Activated naive CD4-positive, alpha-beta T cell treated with anti-CD3 and anti-CD28 coated beads for 36 hours (primary cell): Measurements from ENCODE around the gene EMX1. TPM values are rescaled to one million over a fixed set of nuclear protein-coding genes. Genes with fewer than 3 reads are reported as not detected.

ENCODE experiments used
- CTCF ChIA-PET: fragments of 350-600 bp; sonication (Branson Sonifier 250); formaldehyde crosslinking; loops from one replicate; lab custom pipeline; 2021; ENCODE audit warnings: antibody characterized with exemption; lab: Charles Lee
- DNase-seq: peaks from one replicate; pipeline ENCODE4 v3.0.0-alpha.2; 2020
- H3K27ac Mint-ChIP-seq: one replicate; pipeline ENCODE4 v1.8.0; 2021; ENCODE audit warnings: mild to moderate bottlenecking, mixed read lengths
- H3K27me3 Mint-ChIP-seq: one replicate; pipeline ENCODE4 v1.8.0; 2021; ENCODE audit warnings: low read depth, mixed read lengths
- H3K36me3 Mint-ChIP-seq: one replicate; pipeline ENCODE4 v1.8.0; 2021; ENCODE audit warnings: low read depth, mixed read lengths
- H3K4me1 Mint-ChIP-seq: one replicate; pipeline ENCODE4 v1.8.0; 2021; ENCODE audit warnings: low read depth, mixed read lengths
- H3K4me3 Mint-ChIP-seq: one replicate; pipeline ENCODE4 v1.8.0; 2021; ENCODE audit warnings: mild to moderate bottlenecking, moderate library complexity, mixed read lengths
- H3K9me3 Mint-ChIP-seq: one replicate; pipeline ENCODE4 v1.8.0; 2021; ENCODE audit warnings: mixed read lengths
- intact Hi-C: fragments of 100-400 bp; cut with micrococcal nuclease; formaldehyde crosslinking; loops from one replicate; pipeline ENCODE4 v1.15.1; 2023
- total RNA-seq, 2 experiments: library from RNA; stranded (reverse); gene quantifications; one replicate each; pipeline ENCODE4 v1.2.3, GENCODE V29; 2021

EMX1 gene
- total RNA-seq, 2 experiments from 2014 or later, result not detected

DNA sequence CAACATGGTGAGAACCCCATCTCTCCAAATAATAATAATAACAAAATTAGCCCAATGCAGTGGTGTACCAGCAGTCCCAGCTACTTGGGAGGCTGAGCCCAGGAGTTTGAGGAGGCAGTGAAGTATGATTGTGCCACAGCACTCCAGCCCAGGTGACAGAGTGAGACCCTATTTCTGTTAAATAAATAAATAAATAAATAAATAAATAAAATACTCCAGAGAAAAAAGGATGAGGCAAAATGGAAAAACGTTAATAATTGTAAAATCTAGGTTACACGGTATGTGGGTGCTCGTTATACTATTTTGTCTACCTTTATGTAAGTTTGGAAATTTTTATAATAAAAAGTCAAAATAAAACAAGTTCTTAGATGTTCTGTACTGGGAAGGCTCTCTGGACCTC is 8.6 kb upstream of the EMX1 start:
- Mint-ChIP-seq H3K4me1 (no peaks in the 10 kb centered on the region), H3K36me3 (no peaks in the 10 kb centered on the region), H3K4me3 (no peak overlapping the region), H3K27ac (no peak overlapping the region), H3K9me3 (no peaks in the 10 kb centered on the region), H3K27me3 (peaks cover 44% of the 10 kb centered on the region)
- no peak for DNase-seq
- CTCF ChIA-PET, result no interaction called here
- intact Hi-C loops, result no loop called here

DNA sequence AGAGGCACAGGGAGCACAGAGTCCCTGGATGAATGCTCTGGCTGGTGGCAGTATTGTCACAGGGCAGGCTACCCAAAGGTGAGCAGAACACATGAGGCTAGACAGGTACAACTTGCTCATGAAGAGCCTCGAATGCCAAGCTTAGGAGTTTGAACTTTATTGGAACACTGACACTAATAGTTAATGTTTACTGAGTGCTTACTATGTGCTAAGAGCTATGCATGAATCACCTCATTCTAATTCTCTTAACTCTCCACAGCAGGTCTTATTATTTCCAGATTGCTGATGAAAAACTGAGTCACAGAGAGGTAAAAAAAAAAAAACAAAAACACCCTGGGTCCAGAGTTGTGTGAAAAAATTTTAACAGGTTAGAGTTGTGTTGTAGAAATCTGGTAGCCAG is 6.1 kb upstream of the EMX1 start:
- Mint-ChIP-seq H3K27me3 (peaks cover 58% of the 10 kb centered on the region), H3K9me3 (no peaks in the 10 kb centered on the region), H3K4me3 (no peak overlapping the region), H3K36me3 (no peaks in the 10 kb centered on the region), H3K4me1 (peaks cover 10% of the 10 kb centered on the region), H3K27ac (no peak overlapping the region)
- intact Hi-C loops, result no loop called here
- CTCF ChIA-PET, result interaction anchor here (0.6 to 1.6 kb wide), 2 partner anchors 18 to 95 kb away, joined by 3 to 6 read pairs; no protein-coding TSS in a partner anchor
- no peak for DNase-seq

DNA sequence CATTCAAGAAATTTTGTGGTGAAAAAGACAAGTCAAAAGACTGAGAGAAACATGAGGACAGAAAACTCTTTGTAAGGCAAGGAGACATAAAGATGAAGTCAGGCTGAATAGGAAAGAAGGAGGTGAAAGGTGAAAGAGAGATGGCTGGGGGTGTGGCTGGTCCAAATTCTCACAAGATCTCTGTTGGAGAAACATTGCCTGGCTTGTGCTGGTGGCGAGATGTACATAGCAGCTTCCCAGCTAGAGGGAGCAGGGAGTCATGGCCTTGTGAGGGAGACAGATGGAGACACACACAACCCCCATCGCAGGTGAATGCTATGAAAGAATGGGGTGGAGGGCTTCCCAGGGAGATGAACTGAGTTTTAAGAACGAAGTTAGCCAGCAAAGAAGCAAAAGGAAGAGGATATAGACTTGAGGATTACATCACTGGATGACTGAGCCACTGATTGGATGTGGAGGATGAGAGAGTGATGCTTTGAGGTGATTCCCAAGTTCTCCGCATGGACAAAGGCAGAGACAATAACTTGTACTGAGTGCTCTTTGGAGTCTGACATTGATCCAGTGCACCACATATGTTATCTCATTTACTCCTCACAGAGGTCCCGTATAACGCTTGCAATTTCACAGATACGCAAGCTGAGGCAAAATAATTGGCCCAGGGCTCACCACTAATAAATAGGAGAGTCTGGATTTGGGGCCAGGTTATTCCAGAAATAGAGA is 3.7 kb upstream of the EMX1 start:
- CTCF ChIA-PET, result no interaction called here
- Mint-ChIP-seq H3K9me3 (no peaks in the 10 kb centered on the region), H3K36me3 (no peaks in the 10 kb centered on the region), H3K27ac (no peak overlapping the region), H3K4me3 (no peak overlapping the region), H3K27me3 (peaks cover 65% of the 10 kb centered on the region), H3K4me1 (peaks cover 20% of the 10 kb centered on the region)
- intact Hi-C loops, result loop anchor here (2.0 kb wide), 1 partner anchor 13 kb away; no protein-coding TSS in a partner anchor
- no peak for DNase-seq

DNA sequence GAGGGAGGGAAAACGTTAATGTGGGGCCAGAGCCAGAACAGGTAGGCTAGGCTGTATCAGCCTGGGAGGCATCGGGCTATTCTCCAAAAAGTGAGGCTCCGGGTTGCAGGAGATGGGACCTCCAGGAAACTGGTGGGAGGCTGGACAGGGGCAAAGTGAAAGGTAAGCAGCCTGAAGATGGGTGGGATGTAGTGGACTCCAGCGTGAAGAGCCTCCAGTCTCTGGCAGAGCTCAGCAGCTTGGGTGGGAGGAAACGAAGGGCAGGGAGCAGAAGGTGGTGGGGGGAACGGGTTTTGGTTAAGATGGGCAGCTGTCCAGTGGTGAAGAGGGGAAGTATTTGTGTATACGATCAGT is 3.1 kb upstream of the EMX1 start:
- DNase-seq, result no peak
- Mint-ChIP-seq H3K27ac (no peak overlapping the region), H3K4me1 (peaks cover 22% of the 10 kb centered on the region), H3K4me3 (no peak overlapping the region), H3K9me3 (no peaks in the 10 kb centered on the region), H3K36me3 (no peaks in the 10 kb centered on the region), H3K27me3 (peaks cover 66% of the 10 kb centered on the region)
- intact Hi-C loops, result no loop called here
- CTCF ChIA-PET, result no interaction called here

DNA sequence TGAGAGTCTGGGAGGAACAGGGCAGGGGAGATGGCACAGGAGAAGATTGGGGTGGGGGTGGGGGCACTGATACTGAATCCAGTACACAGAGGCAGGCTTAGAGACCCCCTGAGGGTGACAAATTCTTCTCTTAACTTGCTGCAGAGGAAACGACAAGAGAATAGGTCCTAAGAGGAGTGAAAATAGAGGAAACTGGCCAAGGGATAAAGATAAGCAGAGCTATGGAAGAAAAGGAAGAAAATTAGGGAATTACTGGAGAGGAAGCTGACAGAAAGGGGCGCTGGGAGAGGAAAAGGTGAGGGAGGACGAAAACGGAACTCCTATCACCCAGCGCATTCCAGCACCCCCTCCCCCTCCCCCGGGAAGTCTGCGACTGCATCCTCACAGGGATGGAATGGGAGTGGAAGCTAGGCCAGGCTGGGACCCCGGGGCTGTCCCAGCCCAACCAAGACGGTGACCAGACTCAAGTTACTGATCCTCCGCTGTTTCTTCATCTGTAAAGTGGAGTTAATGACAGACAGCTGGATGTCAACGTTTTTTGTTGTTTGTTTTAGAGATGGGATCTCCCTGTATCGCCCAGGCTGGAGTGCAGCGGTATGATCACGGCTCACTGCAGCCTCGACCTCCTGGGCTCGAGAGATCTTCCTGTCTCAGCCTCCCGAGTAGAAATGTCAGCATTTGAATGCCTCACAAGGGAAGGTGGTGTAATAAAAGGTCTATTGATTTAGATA is 2.6 kb upstream of the EMX1 start:
- Mint-ChIP-seq H3K27ac (no peak overlapping the region), H3K4me1 (peaks cover 28% of the 10 kb centered on the region), H3K4me3 (no peak overlapping the region), H3K36me3 (no peaks in the 10 kb centered on the region), H3K27me3 (peaks cover 67% of the 10 kb centered on the region), H3K9me3 (no peaks in the 10 kb centered on the region)
- no peak for DNase-seq
- intact Hi-C loops, result loop anchor here (5.0 kb wide), 1 partner anchor 767 kb away; the partner anchor contains the start of gene CYP26B1
- CTCF ChIA-PET, result interaction anchor here (0.7 to 1.4 kb wide), 3 partner anchors 22 to 262 kb away, joined by 3 to 4 read pairs (median 3); no protein-coding TSS in a partner anchor

DNA sequence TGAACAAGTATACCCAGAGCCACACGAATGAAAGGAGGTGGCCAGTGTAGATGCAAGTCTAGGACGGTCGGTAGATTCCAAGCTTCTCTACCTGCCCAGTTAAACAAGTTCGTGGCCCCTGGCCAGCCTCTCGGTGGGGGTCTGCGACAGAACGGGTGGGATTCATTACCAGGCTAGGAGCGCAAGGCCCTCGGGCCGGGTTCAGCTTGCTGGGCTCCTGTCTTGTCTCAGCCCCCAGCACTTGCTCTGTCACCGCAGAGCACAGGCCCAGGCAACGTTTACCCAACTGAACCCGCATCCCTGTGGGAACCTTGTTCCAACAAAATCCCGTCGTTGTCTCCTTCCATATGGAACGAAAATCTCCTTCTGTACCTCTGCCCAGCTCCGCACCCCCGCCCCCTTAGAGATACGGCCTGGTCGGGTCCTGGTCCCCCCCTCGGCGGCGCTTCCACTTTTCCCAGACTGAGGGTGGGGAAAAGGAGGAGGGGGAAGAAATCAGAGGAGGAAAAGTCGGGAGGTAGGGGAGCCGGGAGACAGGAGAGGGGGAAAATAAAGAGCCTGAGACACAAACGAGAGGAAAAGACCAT is 1.9 kb upstream of the EMX1 start:
- Mint-ChIP-seq H3K27me3 (peaks cover 65% of the 10 kb centered on the region), H3K27ac (no peak overlapping the region), H3K4me1 (peaks cover 28% of the 10 kb centered on the region), H3K9me3 (no peaks in the 10 kb centered on the region), H3K4me3 (no peak overlapping the region), H3K36me3 (no peaks in the 10 kb centered on the region)
- intact Hi-C loops, result loop anchor here (5.0 kb wide), 1 partner anchor 768 kb away; the partner anchor contains the start of gene CYP26B1
- CTCF ChIA-PET, result interaction anchor here (0.7 to 1.4 kb wide), 3 partner anchors 23 to 262 kb away, joined by 3 to 4 read pairs (median 3); no protein-coding TSS in a partner anchor
- no peak for DNase-seq

DNA sequence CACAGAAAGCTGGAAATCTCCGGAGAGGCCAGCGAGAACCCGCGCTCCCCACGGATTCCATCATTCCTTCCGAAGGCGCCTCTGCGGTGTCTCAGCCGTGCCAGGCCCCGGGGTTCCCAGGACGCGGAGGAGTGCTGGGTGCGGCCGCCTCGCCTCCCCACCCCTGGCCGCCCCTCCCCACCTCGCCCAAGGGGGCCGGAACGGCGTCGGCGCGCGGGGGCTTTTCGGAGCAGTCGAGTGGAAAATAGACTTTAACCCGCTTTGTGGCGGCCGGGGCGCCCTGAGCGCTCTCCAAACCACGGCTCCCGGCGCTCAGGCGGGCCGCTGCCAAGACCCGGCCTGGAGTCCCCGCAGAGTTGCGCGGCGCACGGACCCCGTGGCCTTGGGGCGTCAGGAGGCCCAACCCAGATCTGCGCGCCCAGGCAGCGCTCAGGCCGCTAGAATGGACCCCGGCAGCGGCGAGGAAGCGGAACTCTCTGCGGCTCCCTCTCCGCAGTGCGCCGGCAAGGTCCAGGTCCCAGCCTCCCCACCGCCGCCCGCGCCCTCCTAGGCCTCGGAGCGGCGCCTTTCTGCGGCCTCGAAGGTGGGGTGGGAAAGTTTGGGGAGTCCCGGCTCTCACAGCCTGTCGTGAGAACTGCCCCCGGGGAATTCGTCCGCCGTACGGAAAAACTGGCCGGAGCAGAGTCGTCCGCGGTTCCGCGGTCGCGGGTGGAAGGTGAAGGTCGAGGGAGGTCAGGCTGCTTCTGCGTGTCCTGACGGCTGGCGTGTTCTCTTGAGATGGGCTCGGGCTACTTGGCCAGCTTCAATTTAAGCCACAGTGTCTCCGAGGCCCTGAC is 1.2 kb upstream of the EMX1 start:
- Mint-ChIP-seq H3K4me3 (peak overlapping the region; percentile 71), H3K36me3 (no peaks in the 10 kb centered on the region), H3K27me3 (peaks cover 70% of the 10 kb centered on the region), H3K9me3 (no peaks in the 10 kb centered on the region), H3K4me1 (peaks cover 30% of the 10 kb centered on the region), H3K27ac (no peak overlapping the region)
- DNase-seq, result peak; percentile 53
- CTCF ChIA-PET, result interaction anchor here (1.0 to 1.4 kb wide), 6 partner anchors 10 to 69 kb away, joined by 3 to 8 read pairs (median 3); partner anchors contain the start of gene SPR
- intact Hi-C loops, result loop anchor here (2.0 to 5.0 kb wide), 3 partner anchors 51 to 769 kb away; partner anchors contain the start of gene CYP26B1

DNA sequence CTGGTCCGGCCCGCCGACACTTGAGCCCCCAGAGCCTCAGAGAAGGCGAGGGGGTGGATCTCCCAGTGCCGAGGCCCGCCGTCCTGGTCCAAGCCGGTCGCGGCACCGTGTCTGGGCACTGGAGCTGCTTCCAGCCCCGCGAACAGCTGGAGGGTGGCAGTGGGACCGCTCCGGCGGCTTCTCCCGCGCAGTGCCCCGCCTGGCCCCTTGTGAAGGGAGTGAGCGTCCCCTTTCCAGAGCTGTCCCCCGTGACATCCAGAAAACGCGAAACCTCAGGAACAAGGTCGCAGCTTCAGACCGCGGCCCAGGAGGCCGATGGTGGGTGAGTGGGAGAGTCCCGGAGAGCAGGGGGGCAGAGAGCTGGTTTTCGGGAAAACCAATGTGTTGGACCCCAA is 579 bp upstream of the EMX1 start:
- Mint-ChIP-seq H3K27me3 (peaks cover 71% of the 10 kb centered on the region), H3K4me3 (peak overlapping the region; percentile 71), H3K27ac (no peak overlapping the region), H3K4me1 (peaks cover 30% of the 10 kb centered on the region), H3K36me3 (no peaks in the 10 kb centered on the region), H3K9me3 (no peaks in the 10 kb centered on the region)
- intact Hi-C loops, result loop anchor here (1.0 to 5.0 kb wide), 6 partner anchors 9 to 769 kb away; partner anchors contain the start of genes CYP26B1 and SFXN5
- CTCF ChIA-PET, result interaction anchor here (0.8 to 1.4 kb wide), 7 partner anchors 9 to 68 kb away, joined by 3 to 8 read pairs (median 3); partner anchors contain the start of gene SPR
- DNase-seq, result no peak

DNA sequence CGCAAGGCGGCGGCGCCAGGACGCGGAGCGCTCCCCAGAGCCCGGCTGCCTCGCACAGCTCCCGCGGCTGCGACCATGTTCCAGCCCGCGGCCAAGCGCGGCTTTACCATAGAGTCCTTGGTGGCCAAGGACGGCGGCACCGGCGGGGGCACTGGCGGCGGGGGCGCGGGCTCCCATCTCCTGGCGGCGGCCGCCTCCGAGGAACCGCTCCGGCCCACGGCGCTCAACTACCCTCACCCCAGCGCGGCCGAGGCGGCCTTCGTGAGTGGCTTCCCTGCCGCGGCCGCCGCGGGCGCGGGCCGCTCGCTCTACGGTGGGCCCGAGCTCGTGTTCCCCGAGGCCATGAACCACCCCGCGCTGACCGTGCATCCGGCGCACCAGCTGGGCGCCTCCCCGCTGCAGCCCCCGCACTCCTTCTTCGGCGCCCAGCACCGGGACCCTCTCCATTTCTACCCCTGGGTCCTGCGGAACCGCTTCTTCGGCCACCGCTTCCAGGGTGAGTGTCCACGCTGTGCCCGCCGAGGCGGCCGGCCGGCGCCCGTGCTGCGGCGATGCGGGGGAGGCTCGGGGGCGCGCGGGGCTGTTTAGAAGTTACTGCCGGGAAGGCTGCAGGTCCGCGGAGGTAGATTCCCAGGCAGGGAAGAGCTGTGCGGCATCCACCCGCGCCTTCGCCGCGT is 696 bp downstream of the EMX1 start:
- no peak for DNase-seq
- Mint-ChIP-seq H3K9me3 (no peaks in the 10 kb centered on the region), H3K27me3 (peaks cover 73% of the 10 kb centered on the region), H3K4me3 (peak overlapping the region; percentile 58), H3K4me1 (peaks cover 30% of the 10 kb centered on the region), H3K27ac (no peak overlapping the region), H3K36me3 (no peaks in the 10 kb centered on the region)
- intact Hi-C loops, result loop anchor here (1.0 to 5.0 kb wide), 6 partner anchors 7 to 771 kb away; partner anchors contain the start of genes CYP26B1 and SFXN5
- CTCF ChIA-PET, result interaction anchor here (0.5 to 1.4 kb wide), 3 partner anchors 56 to 299 kb away, joined by 3 to 4 read pairs (median 3); no protein-coding TSS in a partner anchor

DNA sequence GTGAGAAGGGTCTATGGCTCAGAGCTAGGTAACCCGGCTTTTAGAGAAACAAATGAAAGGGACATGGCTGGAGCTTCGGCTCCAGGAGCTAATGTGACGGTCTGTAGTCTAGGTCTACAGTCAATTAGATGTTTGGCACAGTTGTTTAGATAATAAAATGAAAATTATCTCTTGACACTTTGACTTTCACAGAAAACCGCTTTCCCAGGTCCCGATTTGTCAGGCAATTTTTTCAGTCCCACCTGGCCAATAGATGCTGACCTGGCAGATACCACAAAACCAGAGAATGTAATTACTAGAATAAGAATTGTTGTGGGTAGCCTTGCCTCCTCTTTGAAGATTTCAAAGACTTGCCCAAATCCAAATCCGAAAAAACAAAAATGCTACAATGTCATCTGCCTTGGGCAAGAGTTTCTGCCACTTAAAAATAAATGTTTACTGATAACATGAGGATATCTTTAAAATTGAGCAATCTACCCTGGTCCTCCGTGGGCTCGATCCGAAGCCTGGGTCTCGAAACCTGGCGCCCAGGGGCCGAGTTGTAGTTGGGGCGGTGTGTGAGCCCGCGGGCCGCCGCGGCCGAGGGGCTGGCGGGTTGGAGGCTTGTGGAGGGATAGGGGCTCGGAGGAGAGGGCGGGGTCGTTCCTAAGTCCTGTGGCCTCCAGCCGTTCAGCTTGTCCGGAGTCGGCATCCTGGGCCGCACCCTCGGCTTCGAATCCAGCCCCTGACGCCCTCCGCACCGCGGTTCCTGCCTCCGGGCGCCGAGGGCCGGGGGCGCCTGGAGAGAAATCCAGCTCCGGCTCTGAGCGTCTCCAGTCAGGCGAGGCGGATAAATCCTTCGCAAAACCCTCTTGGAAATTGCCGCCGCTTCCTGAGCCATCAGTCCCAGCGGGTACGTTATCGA is 2.3 kb downstream of the EMX1 start:
- Mint-ChIP-seq H3K4me3 (no peak overlapping the region), H3K4me1 (peaks cover 32% of the 10 kb centered on the region), H3K27ac (no peak overlapping the region), H3K36me3 (no peaks in the 10 kb centered on the region), H3K9me3 (no peaks in the 10 kb centered on the region), H3K27me3 (peaks cover 68% of the 10 kb centered on the region)
- intact Hi-C loops, result loop anchor here (5.0 kb wide), 1 partner anchor 772 kb away; the partner anchor contains the start of gene CYP26B1
- CTCF ChIA-PET, result no interaction called here
- DNase-seq, result no peak
